ENCODE results near the gene C10orf95. TPM values are rescaled to one million over a fixed set of nuclear protein-coding genes. Genes with fewer than 3 reads are reported as not detected.

The C10orf95 gene
- total RNA-seq, 6 donors from 2014 or later, result 5.9 to 27.5 (median 15.1) TPM

- no peak for TF ChIP-seq EP300 (IDR thresholded peaks at IDR 0.05)
- TF ChIP-seq CTCF (IDR thresholded peaks at IDR 0.05), result peak; percentile 64 to 95 (median 90)
- peak in 1 of 4 donors; percentile 23 for TF ChIP-seq POLR2A (IDR thresholded peaks at IDR 0.05)
- TF ChIP-seq POLR2AphosphoS5 (IDR thresholded peaks at IDR 0.05), result peak; percentile 73 to 79
- peak; percentile 77 to 89 for ATAC-seq (ENCODE audit: low FRiP score in 2 of 2)
- peak; percentile 92 to 96 for DNase-seq
- peaks cover 0 to 3% (median 0%) of the 10 kb centered on the region in 4 donors for H3K9me3 ChIP-seq
- peaks cover 26 to 46% (median 33%) of the 10 kb centered on the region in 4 donors for H3K4me1 ChIP-seq
- peaks cover 0 to 12% (median 0%) of the 10 kb centered on the region in 4 donors for H3K27me3 ChIP-seq
- peaks cover 0 to 22% (median 20%) of the 10 kb centered on the region in 4 donors for H3K36me3 ChIP-seq
- WGBS, 2 donors, result 3 to 8% methylated on average over 4 to 20 of the region's 28 CpGs
- peak overlapping the region; percentile 89 to 95 (median 92) for H3K27ac ChIP-seq
- peak overlapping the region; percentile 69 to 99 (median 86) for H3K4me3 ChIP-seq
Observed at GRCh38 chr10:102422545-102423129, 28.7 kb downstream of the C10orf95 start.

- Histone ChIP-seq H3K9me3 (peaks cover 0 to 3% (median 0%) of the 10 kb centered on the region in 4 donors), H3K27ac (peak overlapping the region; percentile 89 to 95 (median 92)), H3K27me3 (peaks cover 0 to 12% (median 1%) of the 10 kb centered on the region in 4 donors), H3K4me3 (peak overlapping the region; percentile 69 to 99 (median 86)), H3K4me1 (peaks cover 26 to 46% (median 33%) of the 10 kb centered on the region in 4 donors), H3K36me3 (peaks cover 0 to 22% (median 20%) of the 10 kb centered on the region in 4 donors)
- peak in 1 of 6 experiments; percentile 13 for TF ChIP-seq CTCF (IDR thresholded peaks at IDR 0.05)
- TF ChIP-seq POLR2A (IDR thresholded peaks at IDR 0.05), result peak in 1 of 4 donors; percentile 54
- no peak for TF ChIP-seq EP300 (IDR thresholded peaks at IDR 0.05)
- TF ChIP-seq POLR2AphosphoS5 (IDR thresholded peaks at IDR 0.05), result peak in 1 of 2 donors; percentile 22
- DNase-seq (peak; percentile 78 to 90), ATAC-seq (ENCODE audit: low FRiP score in 2 of 2) (peak; percentile 36 to 70)
- WGBS, 2 donors, result 0 to 1% methylated on average over 6 to 20 of the region's 62 CpGs
Observed at GRCh38 chr10:102421757-102422512, 29.4 kb downstream of the C10orf95 start.

GRCh38 chr10:102421507-102421756 is 29.9 kb downstream of the C10orf95 start:
- Histone ChIP-seq H3K27ac (peak overlapping the region; percentile 89 to 95 (median 92)), H3K36me3 (peaks cover 0 to 22% (median 20%) of the 10 kb centered on the region in 4 donors), H3K9me3 (peaks cover 0 to 3% (median 0%) of the 10 kb centered on the region in 4 donors), H3K27me3 (peaks cover 0 to 12% (median 1%) of the 10 kb centered on the region in 4 donors), H3K4me1 (peaks cover 26 to 46% (median 33%) of the 10 kb centered on the region in 4 donors), H3K4me3 (peak overlapping the region; percentile 69 to 99 (median 86))
- TF ChIP-seq CTCF (IDR thresholded peaks at IDR 0.05), result no peak
- no peak for TF ChIP-seq POLR2A (IDR thresholded peaks at IDR 0.05)
- no peak for TF ChIP-seq EP300 (IDR thresholded peaks at IDR 0.05)
- TF ChIP-seq POLR2AphosphoS5 (IDR thresholded peaks at IDR 0.05), result no peak
- ATAC-seq (ENCODE audit: low FRiP score in 2 of 2) (no peak), DNase-seq (no peak)
- 0% methylated on average over 6 to 10 of the region's 14 CpGs for WGBS, 2 donors

- Histone ChIP-seq H3K27me3 (peaks cover 0 to 12% (median 1%) of the 10 kb centered on the region in 4 donors), H3K36me3 (peaks cover 0 to 22% (median 20%) of the 10 kb centered on the region in 4 donors), H3K27ac (peak within 1 kb of the TSS; percentile 89 to 95 (median 92)), H3K4me1 (peaks cover 26 to 46% (median 33%) of the 10 kb centered on the region in 4 donors), H3K4me3 (peak within 1 kb of the TSS; percentile 69 to 99 (median 86)), H3K9me3 (peaks cover 0 to 3% (median 0%) of the 10 kb centered on the region in 4 donors)
- WGBS, 2 donors, result 0 to 1% methylated on average over 35 to 65 of the region's 66 CpGs
- TF ChIP-seq CTCF (IDR thresholded peaks at IDR 0.05), result peak in 2 of 6 experiments; percentile 13 to 37
- TF ChIP-seq POLR2AphosphoS5 (IDR thresholded peaks at IDR 0.05), result peak; percentile 60 to 87
- TF ChIP-seq POLR2A (IDR thresholded peaks at IDR 0.05), result peak in 2 of 4 donors; percentile 54 to 67
- TF ChIP-seq EP300 (IDR thresholded peaks at IDR 0.05), result peak in 1 of 4 donors; percentile 1
- peak; percentile 92 to 94 for ATAC-seq (ENCODE audit: low FRiP score in 2 of 2)
- peak; percentile 94 to 98 for DNase-seq
Observed at GRCh38 chr10:102420714-102421506, 30.4 kb downstream of the C10orf95 start, which contains the start of gene FBXL15. Gene FBXL15 (plus strand): TSS chr10:102420836. CDS start chr10:102421130, 294 bp downstream.
